H9 (cell line): ENCODE measurements around the gene SSBP2. TPM values are rescaled to one million over a fixed set of nuclear protein-coding genes. Genes with fewer than 3 reads are reported as not detected.

Source experiments
- DNase-seq: peaks from one replicate; pipeline ENCODE4 v3.0.0-alpha.2; 2017
- H2AFZ ChIP-seq: one replicate; pipeline ENCODE4 v1.6.1; 2013; ENCODE audit warnings: mild to moderate bottlenecking, low read length, control low read depth, moderate library complexity
- H2AK5ac ChIP-seq: 2 replicates; pipeline ENCODE4 v1.6.1; 2013; ENCODE audit warnings: low read length, control low read depth, mixed read lengths; ENCODE audit not compliant: insufficient read length
- H2BK120ac ChIP-seq: one replicate; pipeline ENCODE4 v1.6.1; 2013; ENCODE audit warnings: low read depth, mild to moderate bottlenecking, low read length, control low read depth, inconsistent platforms; ENCODE audit not compliant: poor library complexity, severe bottlenecking
- H2BK12ac ChIP-seq: 2 replicates; pipeline ENCODE4 v1.6.1; 2013; ENCODE audit warnings: low read length, control low read depth, mixed read lengths, low read depth; ENCODE audit not compliant: insufficient read length
- H2BK15ac ChIP-seq: 2 replicates; pipeline ENCODE4 v1.6.1; 2013; ENCODE audit warnings: low read depth, low read length, control low read depth
- H2BK20ac ChIP-seq: one replicate; pipeline ENCODE4 v1.6.1; 2013; ENCODE audit warnings: low read depth, mild to moderate bottlenecking, low read length, control low read depth, inconsistent platforms; ENCODE audit not compliant: poor library complexity, severe bottlenecking
- H2BK5ac ChIP-seq: 2 replicates; pipeline ENCODE4 v1.6.1; 2013; ENCODE audit warnings: low read length, control low read depth, mixed read lengths; ENCODE audit not compliant: insufficient read length
- H3K14ac ChIP-seq: 2 replicates; pipeline ENCODE4 v1.6.1; 2013; ENCODE audit warnings: low read length, control low read depth; ENCODE audit not compliant: insufficient read depth
- H3K18ac ChIP-seq: 2 replicates; pipeline ENCODE4 v1.6.1; 2013; ENCODE audit warnings: low read depth, mild to moderate bottlenecking, mixed read lengths, low read length, control low read depth; ENCODE audit not compliant: insufficient read length
- H3K23ac ChIP-seq: 2 replicates; pipeline ENCODE4 v1.6.1; 2013; ENCODE audit warnings: low read length, control low read depth, mixed read lengths, low read depth; ENCODE audit not compliant: insufficient read length
- H3K23me2 ChIP-seq: 2 replicates; pipeline ENCODE4 v1.6.1; 2013; ENCODE audit warnings: low read depth, mild to moderate bottlenecking, mixed read lengths, low read length, control low read depth; ENCODE audit not compliant: insufficient read length, poor library complexity, severe bottlenecking
- H3K27ac ChIP-seq: 2 replicates; pipeline ENCODE4 v1.5.1; 2013; ENCODE audit warnings: low read length, control low read depth, mixed read lengths, low read depth; ENCODE audit not compliant: insufficient read length
- H3K27me3 ChIP-seq: 2 replicates; pipeline ENCODE4 v1.6.1; 2013; ENCODE audit warnings: low read length, control low read depth, inconsistent platforms; ENCODE audit not compliant: insufficient read depth
- H3K4ac ChIP-seq: 2 replicates; pipeline ENCODE4 v1.6.1; 2013; ENCODE audit warnings: low read depth, mild to moderate bottlenecking, control low read depth, inconsistent platforms, low read length, moderate library complexity
- H3K4me1 ChIP-seq: 2 replicates; pipeline ENCODE4 v1.6.1; 2013; ENCODE audit warnings: low read length, control low read depth, inconsistent platforms; ENCODE audit not compliant: insufficient read depth
- H3K4me2 ChIP-seq: 2 replicates; pipeline ENCODE4 v1.6.1; 2013; ENCODE audit warnings: low read length, control low read depth, mixed read lengths; ENCODE audit not compliant: insufficient read length, insufficient read depth
- H3K56ac ChIP-seq: 2 replicates; pipeline ENCODE4 v1.6.1; 2013; ENCODE audit warnings: low read depth, mild to moderate bottlenecking, mixed read lengths, low read length, control low read depth; ENCODE audit not compliant: insufficient read length
- H3K79me1 ChIP-seq: 2 replicates; pipeline ENCODE4 v1.6.1; 2013; ENCODE audit warnings: low read depth, mild to moderate bottlenecking, moderate library complexity, low read length, control low read depth, inconsistent platforms; ENCODE audit not compliant: insufficient read depth, poor library complexity, severe bottlenecking
- H3K79me2 ChIP-seq: 2 replicates; pipeline ENCODE4 v1.6.1; 2013; ENCODE audit warnings: low read length, control low read depth, inconsistent platforms; ENCODE audit not compliant: insufficient read depth
- H3K9ac ChIP-seq: 2 replicates; pipeline ENCODE4 v1.6.1; 2013; ENCODE audit warnings: low read length, control low read depth, mixed read lengths; ENCODE audit not compliant: insufficient read length; ENCODE audit errors: extremely low read depth
- H3K9me3 ChIP-seq: one replicate; pipeline ENCODE4 v1.6.1; 2013; ENCODE audit warnings: low read depth, low read length, inconsistent platforms; ENCODE audit not compliant: control insufficient read depth
- H3T11ph ChIP-seq: one replicate; pipeline ENCODE4 v1.6.1; 2013; ENCODE audit warnings: mild to moderate bottlenecking, low read length, control low read depth, inconsistent platforms
- H4K20me1 ChIP-seq: one replicate; pipeline ENCODE4 v1.6.1; 2013; ENCODE audit not compliant: control insufficient read depth, insufficient read length, insufficient read depth
- H4K5ac ChIP-seq: 2 replicates; pipeline ENCODE4 v1.6.1; 2013; ENCODE audit warnings: low read depth, mild to moderate bottlenecking, mixed read lengths, low read length, control low read depth; ENCODE audit not compliant: insufficient read length
- H4K8ac ChIP-seq: replicated peaks from 2 replicates; pipeline ENCODE4 v1.6.1; 2013; ENCODE audit warnings: low read length, control low read depth, mixed read lengths, low read depth; ENCODE audit not compliant: insufficient read length
- H4K91ac ChIP-seq: 2 replicates; pipeline ENCODE4 v1.6.1; 2013; ENCODE audit warnings: low read depth, mild to moderate bottlenecking, moderate library complexity, mixed read lengths, low read length, control low read depth; ENCODE audit not compliant: insufficient read length
- H3K27ac Mint-ChIP-seq, 3 experiments: 2 replicates in 2 of 3; 3 replicates in 1 of 3; pipeline ENCODE4 v1.8.0; 2020 to 2021; ENCODE audit warnings: mixed read lengths in 3 of 3, mild to moderate bottlenecking in 1 of 3, moderate library complexity in 1 of 3
- H3K27me3 Mint-ChIP-seq: 2 replicates; pipeline ENCODE4 v1.8.0; 2021; ENCODE audit warnings: low read depth, mild to moderate bottlenecking, moderate library complexity, mixed read lengths
- H3K36me3 Mint-ChIP-seq, 3 experiments: 2 replicates in 2 of 3; 3 replicates in 1 of 3; pipeline ENCODE4 v1.8.0; 2020 to 2021; ENCODE audit warnings: low read depth in 3 of 3, mixed read lengths in 3 of 3; ENCODE audit not compliant: insufficient read depth in 1 of 3
- H3K4me1 Mint-ChIP-seq, 2 experiments: 2 replicates each; pipeline ENCODE4 v1.8.0; 2020; ENCODE audit warnings: mixed read lengths in 2 of 2
- H3K4me3 Mint-ChIP-seq, 2 experiments: 2 replicates in 1 of 2; 3 replicates in 1 of 2; pipeline ENCODE4 v1.8.0; 2020 to 2021; ENCODE audit warnings: mild to moderate bottlenecking in 2 of 2, mixed read lengths in 2 of 2, moderate library complexity in 1 of 2
- H3K9me3 Mint-ChIP-seq, 2 experiments: 2 replicates in 1 of 2; 3 replicates in 1 of 2; pipeline ENCODE4 v1.8.0; 2020; ENCODE audit warnings: mild to moderate bottlenecking in 2 of 2, mixed read lengths in 2 of 2, moderate library complexity in 1 of 2
- WGBS: extraction: QIAGEN DNeasy Blood & Tissue Kit; methylation state at CpG from one replicate; pipeline ENCODE4 v1.1.7; 2013; ENCODE audit warnings: missing lambda C conversion rate, low lambda C conversion rate, mixed read lengths; ENCODE audit not compliant: insufficient read length; ENCODE audit errors: extremely low coverage; 5-methylcytosine and 5-hydroxymethylcytosine counted together
- total RNA-seq: library from RNA; stranded (reverse); gene quantifications from 2 replicates; pipeline ENCODE4 v1.2.1, GENCODE V29; 2021
- TF ChIP-seq, protein P1 (sequence below): fragments of 200-600 bp; sonication (generic); conservative IDR thresholded peaks from 3 replicates; pipeline ENCODE4 v1.8.0; 2021; ENCODE audit warnings: antibody characterized with exemption, mild to moderate bottlenecking

The SSBP2 gene
- total RNA-seq, 1 experiment from 2014 or later = 35.6 TPM

DNA sequence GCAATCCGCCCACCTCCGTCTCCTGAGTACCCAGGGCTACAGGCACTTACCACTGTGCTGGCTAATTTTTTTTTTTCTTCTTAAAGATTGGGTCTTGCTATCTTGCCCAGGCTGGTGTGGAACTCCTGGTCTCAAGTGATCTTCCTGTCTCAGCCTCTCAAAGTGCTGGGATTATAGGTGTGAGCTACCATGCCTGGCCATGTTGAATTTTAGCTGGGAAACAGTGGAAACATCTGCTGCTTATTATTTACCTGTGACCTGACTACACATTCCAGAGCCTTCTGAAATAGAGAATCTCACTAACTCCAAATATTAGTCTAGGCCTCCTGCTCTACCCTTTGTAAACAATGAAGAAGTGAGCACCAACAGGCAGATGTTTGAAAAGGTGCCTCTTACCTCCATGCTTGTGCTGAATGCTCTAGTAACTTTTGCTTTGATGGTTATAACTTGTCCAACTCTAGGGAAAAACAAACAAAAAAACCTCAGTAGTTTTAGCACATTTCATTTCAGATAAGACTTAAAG is 379.5 kb downstream of the SSBP2 start:
- no peaks in the 10 kb centered on the region for H3K36me3 Mint-ChIP-seq
- peaks cover 6% of the 10 kb centered on the region for H3K27me3 Mint-ChIP-seq
- no peaks in the 10 kb centered on the region for H3K4me1 Mint-ChIP-seq
- Histone ChIP-seq H2BK5ac (no peak overlapping the region), H3K9me3 (no peaks in the 10 kb centered on the region), H3K79me1 (no peaks in the 10 kb centered on the region), H3K56ac (no peak overlapping the region), H3K9ac (no peak overlapping the region), H3K23me2 (no peaks in the 10 kb centered on the region), H3K14ac (no peak overlapping the region), H3K79me2 (no peaks in the 10 kb centered on the region), H2BK20ac (no peak overlapping the region), H3K23ac (no peak overlapping the region), H4K20me1 (no peaks in the 10 kb centered on the region), H3K4ac (no peak overlapping the region), H4K91ac (no peak overlapping the region), H3K27me3 (no peaks in the 10 kb centered on the region), H2AK5ac (no peak overlapping the region), H2BK15ac (no peak overlapping the region), H3K18ac (no peak overlapping the region), H3T11ph (no peak overlapping the region), H2BK12ac (no peak overlapping the region), H2BK120ac (no peak overlapping the region), H4K5ac (no peak overlapping the region), H2AFZ (no peak overlapping the region), H3K27ac (no peak overlapping the region), H4K8ac (no peak overlapping the region), H3K4me2 (no peak overlapping the region), H3K4me1 (no peaks in the 10 kb centered on the region)
- H3K27ac Mint-ChIP-seq = no peak overlapping the region
- TF ChIP-seq, protein P1, sequence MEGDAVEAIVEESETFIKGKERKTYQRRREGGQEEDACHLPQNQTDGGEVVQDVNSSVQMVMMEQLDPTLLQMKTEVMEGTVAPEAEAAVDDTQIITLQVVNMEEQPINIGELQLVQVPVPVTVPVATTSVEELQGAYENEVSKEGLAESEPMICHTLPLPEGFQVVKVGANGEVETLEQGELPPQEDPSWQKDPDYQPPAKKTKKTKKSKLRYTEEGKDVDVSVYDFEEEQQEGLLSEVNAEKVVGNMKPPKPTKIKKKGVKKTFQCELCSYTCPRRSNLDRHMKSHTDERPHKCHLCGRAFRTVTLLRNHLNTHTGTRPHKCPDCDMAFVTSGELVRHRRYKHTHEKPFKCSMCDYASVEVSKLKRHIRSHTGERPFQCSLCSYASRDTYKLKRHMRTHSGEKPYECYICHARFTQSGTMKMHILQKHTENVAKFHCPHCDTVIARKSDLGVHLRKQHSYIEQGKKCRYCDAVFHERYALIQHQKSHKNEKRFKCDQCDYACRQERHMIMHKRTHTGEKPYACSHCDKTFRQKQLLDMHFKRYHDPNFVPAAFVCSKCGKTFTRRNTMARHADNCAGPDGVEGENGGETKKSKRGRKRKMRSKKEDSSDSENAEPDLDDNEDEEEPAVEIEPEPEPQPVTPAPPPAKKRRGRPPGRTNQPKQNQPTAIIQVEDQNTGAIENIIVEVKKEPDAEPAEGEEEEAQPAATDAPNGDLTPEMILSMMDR = no peak
- WGBS = no CpG with 5 or more reads among the region's 2 CpGs
- no peaks in the 10 kb centered on the region for H3K9me3 Mint-ChIP-seq
- no peak for DNase-seq
- H3K4me3 Mint-ChIP-seq = no peak overlapping the region
